Measurements from ENCODE around the gene ARL5B.
"Not testable (repeated sequence)": the region's sequence is repeated elsewhere in the genome, so short reads cannot be mapped to it uniquely, and the experiment has no call there.

GRCh38 chr10:18637400-18637799 is 21.8 kb upstream of the ARL5B start:
- TF ChIP-seq CTCF (conservative IDR thresholded peaks at IDR 0.05; ENCODE audit: low read depth, low read length); EZH2phosphoT487 (IDR thresholded peaks at IDR 0.05; ENCODE audit: borderline replicate concordance, low read length): not testable (repeated sequence)

All from PC-3 (cell line).